G401 (cell line): Measurements from ENCODE around the gene TEAD4. TPM values are rescaled to one million over a fixed set of nuclear protein-coding genes. Genes with fewer than 3 reads are reported as not detected.
A peak's percentile ranks its signal among the peaks of the same experiment; 100 is the strongest.

Experiments used
- DNase-seq: peaks from one replicate; pipeline ENCODE4 v3.0.0-alpha.2; 2015; ENCODE audit warnings: low spot score
- in situ Hi-C: cut with HindIII; loops from 2 replicates; pipeline ENCODE4 v1.10.0; 2016; ENCODE audit warnings: low sequenced_read_pairs, mixed read lengths
- total RNA-seq: library from RNA; depleted of rRNA; stranded (reverse); fragments of >200 nt; shearing (Covaris generic); gene quantifications from 2 replicates; pipeline ENCODE4 v1.2.3, GENCODE V29; 2014

The TEAD4 gene
- total RNA-seq, 1 experiment from 2014 or later: 34.3 TPM

DNA sequence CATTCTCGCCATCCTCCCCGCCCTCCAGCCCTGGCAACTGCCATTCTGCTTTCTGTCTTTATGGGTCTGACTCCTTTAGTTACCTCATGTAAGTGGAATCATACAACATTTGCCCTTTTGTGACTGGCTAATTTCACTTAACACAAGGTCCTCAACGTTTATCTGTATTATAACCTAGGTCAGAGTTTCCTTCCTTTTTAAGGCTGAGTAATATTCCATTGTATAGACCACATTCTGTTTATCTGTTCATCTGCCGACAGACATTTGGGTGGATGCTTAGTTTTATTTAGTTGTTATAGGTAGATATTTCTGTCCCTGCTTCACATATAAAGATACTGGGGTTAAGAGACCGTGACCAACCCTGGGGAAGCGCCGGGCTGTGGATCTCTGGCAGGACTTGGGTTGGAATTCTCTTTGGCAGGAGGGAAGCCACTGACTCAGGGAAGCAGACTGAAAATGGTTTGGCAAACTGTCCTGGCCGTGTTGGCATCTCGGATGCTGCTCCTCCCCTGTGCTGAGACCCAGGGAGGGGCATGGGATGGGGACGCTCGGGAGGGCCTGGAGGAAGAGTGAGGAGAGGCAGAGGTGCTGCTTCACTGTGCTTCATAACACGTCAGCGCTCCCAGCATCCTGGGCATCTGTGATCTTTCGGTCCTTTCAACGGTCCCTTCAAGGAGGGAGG lies 38.9 kb downstream of the TEAD4 start:
- in situ Hi-C loops: no loop called here
- DNase-seq: peak; percentile 61

DNA sequence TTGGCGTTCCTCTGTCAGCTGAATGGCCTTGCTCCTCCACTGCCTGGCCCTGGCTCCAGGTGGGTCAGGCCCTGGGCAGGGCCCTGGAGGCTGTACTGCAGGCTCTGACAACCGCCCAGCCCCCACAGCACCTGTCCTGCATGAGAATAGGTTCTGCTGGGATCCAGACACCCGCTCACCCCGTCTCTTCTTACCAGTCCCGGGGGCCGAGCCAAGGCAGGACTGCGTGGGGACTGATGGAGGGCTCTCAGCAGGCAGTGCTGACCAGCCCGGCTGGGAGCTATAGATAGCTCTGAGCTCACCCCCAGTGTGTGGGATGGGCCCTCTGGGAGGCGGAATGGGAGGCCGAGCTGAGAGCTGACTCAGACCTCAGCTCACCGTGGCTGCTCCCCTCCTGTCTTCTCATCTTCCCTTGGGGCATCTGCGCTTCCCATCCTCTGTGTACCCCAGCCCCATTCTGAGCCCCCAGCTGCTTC lies 39.6 kb downstream of the TEAD4 start:
- DNase-seq: peak; percentile 55
- in situ Hi-C loops: no loop called here

DNA sequence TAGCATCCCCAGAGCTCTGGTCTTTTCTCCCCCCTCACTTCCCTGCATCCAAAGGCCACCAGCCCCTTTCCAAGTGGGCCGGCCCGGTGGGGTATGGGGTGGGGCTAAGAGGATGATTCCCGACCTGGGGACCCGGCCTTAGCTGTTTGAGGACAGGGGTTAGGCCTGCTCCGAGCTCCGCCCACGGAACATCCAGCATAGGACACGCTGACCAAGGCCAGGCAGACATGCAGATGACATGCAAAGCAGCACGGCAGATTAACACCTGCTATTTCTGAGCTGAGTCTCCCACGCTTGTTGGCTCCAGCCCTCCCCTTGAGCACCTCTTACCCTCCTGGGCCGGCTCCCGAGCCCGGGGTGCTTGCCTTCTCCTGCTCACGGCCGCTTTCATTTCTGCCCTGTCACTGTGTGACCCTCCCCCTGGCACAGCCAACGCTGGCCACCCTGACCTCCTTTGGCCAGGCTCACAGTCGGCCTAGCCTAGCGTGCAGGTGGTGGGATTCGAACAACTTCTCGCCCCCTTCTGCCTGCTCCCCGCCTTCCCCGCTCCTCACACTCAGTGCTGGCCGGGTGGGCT lies 40.2 kb downstream of the TEAD4 start:
- in situ Hi-C loops: no loop called here
- DNase-seq: peak; percentile 43

DNA sequence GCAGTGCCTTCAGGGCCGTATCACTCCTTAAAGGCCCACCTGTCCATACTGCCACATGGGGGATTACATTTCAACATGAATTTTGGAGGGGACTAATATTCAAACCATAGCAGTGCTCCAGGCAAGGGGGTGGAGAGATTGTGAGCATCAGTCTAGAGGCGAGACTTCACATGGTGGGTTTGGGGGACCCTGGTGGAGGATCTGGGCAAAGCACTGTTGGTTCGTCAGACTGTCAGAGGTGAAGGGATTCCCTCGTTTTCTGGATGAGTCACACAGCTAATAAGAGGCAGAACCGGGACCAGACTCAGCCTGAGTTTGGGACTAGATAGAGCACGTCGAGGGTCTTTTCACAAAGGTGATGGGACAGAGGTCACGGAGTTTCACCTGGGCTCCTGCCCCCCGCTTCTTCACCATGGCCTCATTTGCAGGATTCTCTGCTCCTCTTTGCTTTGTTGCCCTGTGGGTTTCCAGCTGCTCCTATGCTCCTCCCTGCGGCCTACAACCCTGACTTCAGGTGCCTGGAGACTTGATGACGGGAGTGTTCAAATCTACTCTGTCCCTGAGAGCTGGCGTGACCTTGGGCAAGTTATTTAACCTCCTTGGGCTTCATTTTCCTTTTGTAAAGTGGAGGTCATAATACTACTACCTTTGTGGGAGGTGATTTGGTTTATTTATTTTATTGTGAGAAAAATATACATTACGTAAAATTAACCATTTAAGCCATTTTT lies 41.5 kb downstream of the TEAD4 start:
- in situ Hi-C loops: no loop called here
- no peak for DNase-seq

DNA sequence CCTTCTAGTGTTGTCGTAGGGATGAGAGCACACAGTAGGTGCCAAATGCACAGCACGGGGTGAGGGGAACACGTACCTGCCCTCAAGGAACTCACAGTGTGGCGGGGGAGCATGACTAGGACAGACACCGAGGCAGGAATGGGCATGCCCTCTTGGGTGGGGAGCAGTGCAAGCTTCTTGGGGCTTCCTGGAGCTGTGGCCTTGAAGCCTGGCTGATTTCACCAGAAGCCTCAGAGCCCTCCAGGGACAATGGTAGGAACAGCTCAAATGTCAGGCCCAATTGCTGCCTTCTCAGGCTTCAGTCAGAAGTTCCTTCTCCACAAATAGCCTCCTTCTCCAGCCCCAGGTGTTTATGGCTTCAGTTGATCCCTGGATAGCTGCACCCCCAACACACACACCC lies 43.4 kb downstream of the TEAD4 start:
- DNase-seq: no peak
- in situ Hi-C loops: no loop called here

DNA sequence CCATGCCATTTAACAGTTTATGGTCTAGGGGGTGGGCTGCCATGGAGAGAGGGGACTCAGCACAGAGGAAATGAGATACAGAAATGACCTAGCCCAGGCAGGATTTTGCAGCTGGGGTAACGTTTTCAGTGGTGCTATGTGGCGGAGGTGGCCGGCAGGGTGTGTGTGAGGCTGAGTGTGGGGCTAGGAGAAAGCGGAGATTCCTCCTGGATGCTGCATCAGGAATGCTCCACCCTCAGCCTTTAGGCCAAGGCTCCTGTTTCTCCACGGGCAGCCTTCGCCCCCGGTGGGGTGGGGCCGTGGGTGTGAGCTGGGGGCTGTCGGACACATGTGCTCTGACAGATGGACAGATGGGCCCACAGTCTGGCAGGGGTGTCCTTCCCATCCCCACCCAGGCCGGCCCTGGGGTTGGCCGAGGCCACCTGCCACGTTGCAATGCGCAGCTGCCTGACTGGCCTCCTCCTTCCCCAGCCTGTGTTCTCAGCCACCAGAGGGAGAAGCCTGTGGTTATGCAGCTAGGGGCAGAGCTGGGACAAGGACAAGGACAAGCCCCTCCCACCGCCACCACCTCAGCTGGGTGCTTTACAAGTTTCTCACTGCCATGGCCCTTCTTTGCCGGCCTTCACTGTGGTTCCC lies 44.3 kb downstream of the TEAD4 start:
- in situ Hi-C loops: no loop called here
- DNase-seq: no peak

DNA sequence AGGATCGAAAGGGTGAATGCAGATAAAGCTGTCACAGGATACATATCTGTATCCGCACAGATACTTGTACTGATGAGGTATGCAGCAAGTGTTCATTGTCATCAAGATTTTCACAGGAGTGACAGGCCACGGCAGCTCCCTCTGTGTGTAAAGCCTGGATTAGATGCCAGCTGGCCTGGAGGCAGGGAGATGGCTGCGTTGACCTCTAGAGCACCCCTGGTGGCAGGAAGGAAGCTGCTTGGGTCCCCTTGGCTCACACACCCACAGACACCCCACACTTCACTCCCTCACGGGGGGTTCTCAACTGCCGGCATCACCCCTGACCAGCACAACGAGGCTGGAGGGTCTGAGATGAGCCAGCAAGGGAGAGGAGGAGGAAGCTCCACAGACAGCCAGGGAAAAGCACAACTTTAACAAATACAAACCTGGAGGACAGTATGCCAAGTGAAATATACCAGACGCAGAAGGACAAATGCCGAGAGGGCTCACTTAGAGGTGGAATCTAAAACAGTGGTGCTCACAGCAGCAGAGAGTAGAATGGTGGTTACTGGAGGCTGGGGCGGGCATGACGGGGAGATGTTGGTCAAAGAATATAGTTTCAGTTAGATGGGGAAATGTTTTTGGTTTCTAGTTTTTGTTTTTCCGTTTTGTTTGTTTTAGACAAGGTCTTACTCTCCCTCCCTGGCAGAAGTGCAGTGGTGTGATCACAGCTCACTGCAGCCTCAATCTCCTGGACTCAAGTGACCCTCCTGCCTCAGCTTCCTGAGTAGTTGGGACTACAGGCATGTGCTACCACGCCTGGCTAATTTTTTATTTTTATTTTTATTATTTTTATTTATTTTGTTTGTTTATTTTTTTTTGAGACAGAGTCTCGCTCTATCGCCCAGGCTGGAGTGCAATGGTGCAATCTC lies 45.7 kb downstream of the TEAD4 start:
- DNase-seq: peak; percentile 22
- in situ Hi-C loops: no loop called here

DNA sequence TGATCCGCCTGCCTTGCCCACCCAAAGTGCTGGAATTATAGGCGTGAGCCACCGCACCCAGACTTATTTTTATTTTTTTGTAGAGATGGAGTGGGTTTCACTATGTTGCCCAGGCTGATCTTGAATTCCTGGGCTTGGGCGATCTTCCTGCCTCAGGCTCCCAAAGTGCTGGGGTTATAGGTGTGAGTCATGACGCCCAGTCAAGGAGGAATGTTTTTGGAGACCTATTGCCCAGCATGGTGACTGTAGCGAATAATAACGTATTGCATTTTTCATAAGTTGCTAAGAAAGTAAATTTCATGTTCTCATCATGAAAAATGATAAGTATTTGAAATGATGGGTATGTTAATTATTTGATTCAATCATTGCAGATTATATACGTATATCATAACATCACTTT lies 46.5 kb downstream of the TEAD4 start:
- in situ Hi-C loops: no loop called here
- DNase-seq: no peak

DNA sequence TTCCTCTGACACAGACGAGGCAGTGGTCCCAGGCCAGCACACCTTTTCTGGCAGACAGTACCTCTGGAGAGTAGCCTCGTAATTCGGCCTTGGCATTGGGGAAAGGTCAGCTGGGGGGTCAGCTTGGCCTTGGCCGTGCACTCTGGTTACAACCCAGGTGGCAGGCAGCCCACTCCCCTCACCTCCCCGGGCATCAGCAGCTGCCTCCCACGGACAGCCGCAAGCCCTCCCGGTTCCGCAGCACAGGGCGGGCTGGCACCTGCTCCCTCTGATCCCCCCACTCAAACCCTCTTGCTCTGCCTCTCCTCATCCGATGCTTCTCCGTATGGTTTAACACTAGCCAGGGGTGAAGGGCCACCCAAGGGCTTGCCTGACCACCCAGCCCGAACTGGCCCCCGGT lies 50.6 kb downstream of the TEAD4 start:
- in situ Hi-C loops: no loop called here
- no peak for DNase-seq

DNA sequence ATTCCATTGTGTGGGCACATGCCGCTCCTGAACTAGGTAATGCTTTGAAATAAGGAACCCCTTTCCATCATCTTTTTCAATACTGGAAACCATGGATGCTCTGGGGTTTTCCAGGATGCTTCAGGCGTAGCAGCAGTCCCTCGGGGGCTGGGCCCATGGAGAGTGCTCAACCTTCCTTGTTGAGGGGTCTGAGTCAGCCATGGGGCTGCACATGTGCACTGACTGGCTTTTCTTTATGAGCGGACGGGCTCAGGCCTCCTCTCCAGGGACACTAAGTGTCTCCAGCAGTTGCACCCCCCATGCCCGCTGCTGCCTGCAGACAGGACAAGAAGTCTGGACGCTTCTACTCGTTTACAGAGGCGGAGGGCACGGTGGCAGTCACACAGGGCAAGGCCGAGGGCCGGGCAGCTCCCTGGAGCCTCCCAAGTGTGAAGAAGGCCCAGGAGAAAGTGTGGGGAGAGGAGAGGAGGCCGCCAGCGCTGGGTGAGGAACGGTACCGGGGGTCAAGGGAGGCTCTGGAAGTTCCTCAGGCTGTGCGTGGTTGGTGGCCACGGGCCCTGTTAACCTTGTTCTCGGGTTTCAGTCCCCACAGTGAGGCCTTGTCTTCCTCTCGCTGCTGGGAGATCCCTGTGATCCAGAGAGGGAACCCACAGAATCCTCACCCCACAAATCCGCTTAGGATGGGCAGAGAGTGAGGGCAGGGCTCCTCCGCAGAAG lies 51.2 kb downstream of the TEAD4 start:
- DNase-seq: no peak
- in situ Hi-C loops: no loop called here

DNA sequence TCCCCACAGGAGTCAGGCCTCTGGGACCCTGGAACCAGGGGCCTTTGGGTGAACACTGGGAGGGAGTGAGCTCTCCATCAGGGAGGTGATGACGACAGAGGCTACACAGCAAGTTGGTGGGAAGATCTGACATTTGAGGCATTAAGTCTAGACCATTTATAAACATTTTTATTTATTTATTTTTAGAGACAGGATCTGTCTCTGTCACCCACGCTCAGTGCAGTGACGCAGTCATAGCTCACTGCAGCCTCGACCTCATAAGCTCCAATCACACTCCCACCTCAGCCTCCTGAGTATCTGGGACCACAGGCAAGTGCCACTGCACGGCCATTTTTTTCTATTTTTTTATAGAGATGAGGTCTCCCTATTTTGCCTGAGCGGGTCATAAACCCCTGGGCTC lies 53.6 kb downstream of the TEAD4 start:
- DNase-seq: no peak
- in situ Hi-C loops: no loop called here

DNA sequence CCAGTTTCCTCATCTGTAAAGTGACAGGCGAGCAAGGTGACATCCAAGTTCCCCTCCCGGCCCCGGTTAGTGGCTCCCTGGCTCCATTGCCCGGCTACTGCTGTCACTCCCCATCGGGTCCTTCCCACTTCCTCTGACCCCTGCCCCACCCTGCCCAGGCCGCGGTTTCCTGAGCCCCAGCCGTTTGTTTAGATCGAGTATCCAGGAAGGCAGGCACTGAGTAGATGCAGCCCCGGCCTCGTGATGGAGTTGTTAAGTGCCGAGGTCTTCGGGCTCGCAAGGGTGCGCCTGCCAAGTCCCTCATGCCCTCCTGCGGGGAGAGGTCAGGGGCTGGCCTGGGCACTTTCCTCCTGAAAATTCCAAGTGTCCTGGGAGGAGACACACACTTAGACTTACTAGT lies 55.4 kb downstream of the TEAD4 start:
- no peak for DNase-seq
- in situ Hi-C loops: no loop called here

DNA sequence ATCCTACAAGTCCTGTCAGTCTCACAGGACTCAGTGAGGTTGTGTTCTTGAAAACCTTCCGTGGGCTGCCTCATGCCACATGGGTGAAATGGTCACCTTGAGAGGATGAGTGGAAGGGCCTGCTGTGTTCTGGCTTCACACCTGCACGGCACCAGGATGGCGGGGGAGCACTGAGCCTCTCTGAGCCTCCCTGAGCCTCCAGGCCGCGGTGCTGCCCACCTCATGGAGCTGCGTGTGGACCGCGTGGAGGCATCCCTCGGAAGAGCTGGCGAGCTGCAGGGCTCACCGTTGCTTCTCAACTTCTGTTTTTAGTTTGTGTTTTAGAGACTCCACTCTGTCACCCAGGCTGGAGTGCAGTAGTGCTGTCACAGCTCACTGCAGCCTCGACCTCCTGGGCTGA lies 56.2 kb downstream of the TEAD4 start:
- in situ Hi-C loops: no loop called here
- DNase-seq: no peak

DNA sequence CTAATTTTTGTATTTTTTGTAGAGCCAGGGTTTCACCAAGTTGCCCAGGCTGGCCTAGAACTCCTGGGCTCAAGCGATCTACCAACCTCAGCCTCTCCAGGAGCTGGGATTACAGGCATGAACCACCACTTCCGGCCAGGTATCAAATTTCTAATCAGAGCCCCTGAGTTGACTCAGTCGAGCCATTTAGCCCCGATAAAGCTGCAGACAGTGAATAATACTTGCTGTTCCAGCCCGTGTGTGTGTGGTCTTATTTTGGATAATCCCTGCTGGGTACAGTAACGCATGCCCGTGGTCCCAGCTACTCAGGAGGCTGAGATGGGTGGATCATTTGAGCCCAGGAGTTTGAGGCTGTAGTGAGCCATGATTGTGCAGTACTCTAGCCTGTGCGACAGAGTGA lies 57.0 kb downstream of the TEAD4 start:
- DNase-seq: no peak
- in situ Hi-C loops: no loop called here

DNA sequence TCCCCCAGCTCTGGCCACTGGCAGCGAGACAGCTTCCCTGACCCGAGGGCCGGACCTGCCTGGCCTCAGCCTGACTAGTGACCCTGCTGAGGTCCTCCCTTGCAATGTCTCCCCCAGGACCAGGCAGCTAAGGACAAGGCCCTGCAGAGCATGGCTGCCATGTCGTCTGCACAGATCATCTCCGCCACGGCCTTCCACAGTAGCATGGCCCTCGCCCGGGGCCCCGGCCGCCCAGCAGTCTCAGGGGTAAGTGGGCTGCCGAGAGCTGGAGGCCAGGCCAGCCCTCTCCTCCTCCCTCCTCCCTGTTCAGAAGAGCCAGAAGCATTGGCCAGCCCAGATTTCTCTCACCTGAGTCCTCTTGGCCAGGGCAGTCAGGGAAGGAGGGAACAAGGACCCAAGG lies 58.1 kb downstream of the TEAD4 start:
- no peak for DNase-seq
- in situ Hi-C loops: no loop called here

DNA sequence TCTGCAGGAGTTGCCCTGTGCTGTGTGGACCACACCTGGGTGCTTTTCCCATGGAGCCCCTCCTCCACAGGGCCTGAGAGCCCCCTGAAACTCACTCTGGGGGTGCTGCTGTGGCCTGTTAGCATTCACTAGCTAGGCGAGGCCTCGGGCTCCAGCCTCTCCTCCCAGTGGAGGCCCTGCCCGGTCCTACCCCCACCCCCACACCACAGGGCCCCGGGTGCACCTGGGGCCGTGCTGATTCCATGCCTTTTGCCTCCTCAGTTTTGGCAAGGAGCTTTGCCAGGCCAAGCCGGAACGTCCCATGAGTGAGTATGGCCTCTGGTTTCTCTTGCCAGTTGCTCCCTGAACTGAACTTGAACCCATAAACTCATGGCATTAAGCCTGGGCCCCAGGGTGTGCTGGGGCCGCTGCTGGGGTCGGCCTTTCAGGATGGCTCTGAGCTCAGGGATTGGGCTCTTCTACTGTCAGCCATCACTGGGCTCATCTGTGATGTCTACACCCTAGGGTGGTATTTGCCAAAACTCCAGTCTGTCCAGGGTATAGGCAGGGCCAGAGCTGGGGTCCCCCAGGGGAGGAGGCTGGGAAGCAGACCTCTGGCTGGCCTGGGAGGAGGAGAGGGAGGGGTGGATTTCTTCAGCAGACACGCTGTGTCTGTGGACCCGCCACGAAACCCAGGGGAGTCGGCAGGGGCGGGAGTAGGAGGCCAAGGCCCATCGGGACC lies 59.2 kb downstream of the TEAD4 start:
- no peak for DNase-seq
- in situ Hi-C loops: no loop called here

DNA sequence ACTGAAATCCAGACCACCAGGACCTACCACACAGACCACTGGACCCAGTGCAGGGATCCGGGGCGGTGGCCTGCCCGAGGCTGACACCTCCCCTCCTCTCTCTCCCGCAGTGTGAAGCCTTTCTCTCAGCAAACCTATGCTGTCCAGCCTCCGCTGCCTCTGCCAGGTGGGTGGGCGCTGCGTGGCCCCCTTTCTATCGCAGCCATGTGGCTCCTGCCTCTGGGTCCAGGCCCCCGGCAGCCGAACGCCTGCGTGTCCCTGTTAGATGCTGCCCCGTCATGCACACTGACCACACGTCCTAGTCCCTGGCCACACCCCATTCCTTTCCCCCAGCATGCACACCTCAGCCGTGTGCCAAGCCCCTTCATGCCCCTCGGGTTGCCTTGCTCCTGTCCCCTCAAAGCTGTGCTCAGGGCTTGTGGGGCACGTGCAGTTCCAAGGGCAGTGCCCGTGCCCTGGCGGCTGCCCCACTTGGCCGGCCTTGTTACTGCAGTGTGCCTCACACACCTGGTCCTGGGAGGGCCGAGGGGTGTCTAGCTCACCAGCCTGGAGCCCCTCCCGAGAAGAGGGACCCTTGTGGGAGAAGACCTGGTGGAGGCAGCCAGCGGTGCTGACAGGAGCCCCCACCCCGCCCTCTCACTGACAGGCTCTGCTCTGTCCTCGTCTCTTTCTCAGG lies 59.9 kb downstream of the TEAD4 start:
- in situ Hi-C loops: no loop called here
- DNase-seq: no peak
